Osteoblast (primary cell): ENCODE results near the gene TROAP. TPM values are rescaled to one million over a fixed set of nuclear protein-coding genes. Genes with fewer than 3 reads are reported as not detected.

Source experiments
- DNase-seq: peaks from one replicate; pipeline ENCODE4 v3.0.0; 2011; ENCODE audit warnings: low spot score, mixed read lengths; ENCODE audit not compliant: insufficient read length; ENCODE audit errors: missing footprints
- H2AFZ ChIP-seq: 2 replicates; pipeline ENCODE4 v1.6.0; 2011; ENCODE audit warnings: mild to moderate bottlenecking, low read length
- H3K27ac ChIP-seq: 2 replicates; pipeline ENCODE4 v1.5.1; 2011; ENCODE audit warnings: mild to moderate bottlenecking, low read depth, low read length, moderate library complexity
- H3K27me3 ChIP-seq: 2 replicates; pipeline ENCODE4 v1.6.0; 2012; ENCODE audit warnings: mild to moderate bottlenecking, control low read depth, inconsistent platforms, low read length, moderate library complexity; ENCODE audit not compliant: insufficient read depth
- H3K36me3 ChIP-seq: 2 replicates; pipeline ENCODE4 v1.5.1; 2011; ENCODE audit warnings: mild to moderate bottlenecking, low read length, control low read depth, moderate library complexity; ENCODE audit not compliant: insufficient read depth
- H3K4me1 ChIP-seq: 2 replicates; pipeline ENCODE4 v1.5.1; 2011; ENCODE audit warnings: mild to moderate bottlenecking, low read length, control low read depth, moderate library complexity; ENCODE audit not compliant: insufficient read depth
- H3K4me2 ChIP-seq: 2 replicates; pipeline ENCODE4 v1.6.0; 2011; ENCODE audit warnings: mild to moderate bottlenecking, low read length; ENCODE audit not compliant: insufficient read depth
- H3K4me3 ChIP-seq: fragments of 200-600 bp; sonication (generic); 3 replicates; pipeline ENCODE4 v1.5.1; 2012; ENCODE audit warnings: mild to moderate bottlenecking, low read length, inconsistent platforms; ENCODE audit not compliant: insufficient read depth
- H3K79me2 ChIP-seq: 2 replicates; pipeline ENCODE4 v1.6.0; 2012; ENCODE audit warnings: mild to moderate bottlenecking, low read length, control low read depth, inconsistent platforms; ENCODE audit not compliant: insufficient read depth
- H3K9me3 ChIP-seq: 2 replicates; pipeline ENCODE4 v1.5.1; 2011; ENCODE audit warnings: low read depth, low read length, control low read depth
- H4K20me1 ChIP-seq: 2 replicates; pipeline ENCODE4 v1.6.0; 2012; ENCODE audit warnings: mild to moderate bottlenecking, low read length, control low read depth; ENCODE audit not compliant: insufficient read depth
- total RNA-seq: library from RNA; depleted of rRNA; stranded (reverse); fragments of >200 nt; gene quantifications from 2 replicates; pipeline ENCODE4 v1.2.3, GENCODE V29; 2012
- TF ChIP-seq, protein P1 (sequence below): IDR thresholded peaks from 2 replicates; pipeline ENCODE4 v1.5.1; 2011; ENCODE audit warnings: mild to moderate bottlenecking, low read depth, low read length, moderate library complexity; ENCODE audit errors: extremely low read depth

Gene TROAP
- total RNA-seq, 1 donor, result 2.5 TPM

DNA sequence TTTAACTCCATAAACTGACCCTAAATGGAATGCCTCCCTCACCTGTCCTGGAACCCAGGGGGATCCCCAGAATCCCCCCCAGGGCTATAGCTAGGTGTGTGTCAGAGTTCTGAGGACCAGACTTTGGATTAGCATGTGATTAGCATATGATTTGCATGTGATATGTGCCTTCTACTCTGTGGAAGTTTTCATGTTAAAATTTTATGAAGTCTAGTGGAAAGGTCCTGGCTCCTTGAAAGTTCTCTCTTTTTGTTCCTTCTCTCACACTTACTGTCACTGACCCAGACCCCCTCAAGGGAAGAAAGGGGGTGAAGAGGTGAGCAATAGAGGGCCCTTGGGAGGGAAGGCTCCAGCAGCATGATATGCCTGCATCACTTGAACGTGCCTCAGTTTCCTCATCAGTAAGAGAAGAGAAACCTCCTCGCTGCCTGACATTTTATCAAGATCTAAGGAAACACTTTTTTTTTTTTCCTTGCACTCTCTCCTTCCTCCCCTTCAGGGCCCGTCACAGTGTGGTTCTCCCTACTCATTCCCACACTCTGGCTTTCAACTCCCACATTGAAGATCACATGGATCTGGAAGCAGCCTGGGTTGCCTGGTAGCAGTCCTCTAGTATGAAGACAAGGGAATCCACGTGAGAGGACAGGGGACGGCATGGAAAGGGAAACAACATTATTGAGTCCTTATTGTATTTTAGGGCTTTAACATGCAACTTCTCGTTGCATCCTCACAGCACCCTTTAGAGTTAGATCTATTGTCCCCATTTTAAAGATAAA lies 17.2 kb downstream of the TROAP start:
- Histone ChIP-seq H4K20me1 (no peaks in the 10 kb centered on the region), H3K27ac (no peak overlapping the region), H3K4me2 (no peak overlapping the region), H3K36me3 (no peaks in the 10 kb centered on the region), H3K79me2 (no peaks in the 10 kb centered on the region), H3K4me1 (peaks cover 15% of the 10 kb centered on the region), H3K27me3 (peaks cover 77% of the 10 kb centered on the region), H3K9me3 (no peaks in the 10 kb centered on the region), H2AFZ (no peak overlapping the region), H3K4me3 (no peak overlapping the region)
- TF ChIP-seq, protein P1, sequence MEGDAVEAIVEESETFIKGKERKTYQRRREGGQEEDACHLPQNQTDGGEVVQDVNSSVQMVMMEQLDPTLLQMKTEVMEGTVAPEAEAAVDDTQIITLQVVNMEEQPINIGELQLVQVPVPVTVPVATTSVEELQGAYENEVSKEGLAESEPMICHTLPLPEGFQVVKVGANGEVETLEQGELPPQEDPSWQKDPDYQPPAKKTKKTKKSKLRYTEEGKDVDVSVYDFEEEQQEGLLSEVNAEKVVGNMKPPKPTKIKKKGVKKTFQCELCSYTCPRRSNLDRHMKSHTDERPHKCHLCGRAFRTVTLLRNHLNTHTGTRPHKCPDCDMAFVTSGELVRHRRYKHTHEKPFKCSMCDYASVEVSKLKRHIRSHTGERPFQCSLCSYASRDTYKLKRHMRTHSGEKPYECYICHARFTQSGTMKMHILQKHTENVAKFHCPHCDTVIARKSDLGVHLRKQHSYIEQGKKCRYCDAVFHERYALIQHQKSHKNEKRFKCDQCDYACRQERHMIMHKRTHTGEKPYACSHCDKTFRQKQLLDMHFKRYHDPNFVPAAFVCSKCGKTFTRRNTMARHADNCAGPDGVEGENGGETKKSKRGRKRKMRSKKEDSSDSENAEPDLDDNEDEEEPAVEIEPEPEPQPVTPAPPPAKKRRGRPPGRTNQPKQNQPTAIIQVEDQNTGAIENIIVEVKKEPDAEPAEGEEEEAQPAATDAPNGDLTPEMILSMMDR, result no peak
- peak; percentile 76 for DNase-seq

DNA sequence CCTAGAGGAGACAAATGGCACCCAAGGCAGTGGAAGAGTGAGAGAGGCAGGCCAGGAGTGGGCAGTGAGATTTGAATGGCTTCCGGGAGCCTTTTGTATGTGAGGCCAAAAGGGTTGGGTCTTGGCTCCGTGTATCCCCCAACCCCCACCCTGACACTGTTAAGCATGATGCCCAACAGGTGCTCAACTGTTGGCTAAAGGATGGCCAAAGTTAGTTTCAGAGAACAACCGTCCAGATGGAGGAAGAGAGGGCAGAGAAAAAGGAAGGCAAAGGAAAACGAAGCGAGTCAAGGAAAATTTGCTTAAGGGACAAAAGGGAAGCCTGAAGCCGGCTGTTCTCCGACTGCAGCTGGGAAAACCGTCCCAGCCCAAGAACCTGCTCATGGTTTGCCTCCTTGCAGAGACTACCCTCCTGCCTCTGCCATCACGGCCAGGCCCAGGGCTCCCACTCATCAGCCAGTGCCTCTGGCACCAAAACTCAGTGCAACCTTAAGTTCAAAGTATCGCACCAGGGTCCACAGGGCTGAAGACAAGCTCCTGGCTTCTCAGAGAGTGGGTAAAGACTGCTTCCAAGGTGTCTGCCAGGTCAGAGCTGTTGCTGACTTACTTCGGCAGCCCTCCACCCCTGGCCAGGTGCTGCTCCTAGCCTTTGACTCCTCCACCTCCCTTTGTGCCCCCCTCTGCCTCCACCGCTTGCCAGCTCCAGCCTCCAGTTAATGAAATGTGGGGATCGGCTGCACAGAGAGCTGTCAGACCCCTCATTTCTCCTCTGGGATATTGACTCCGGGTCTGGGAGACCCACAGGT lies 18.1 kb downstream of the TROAP start:
- no peaks in the 10 kb centered on the region for H4K20me1 ChIP-seq
- no peak overlapping the region for H3K4me2 ChIP-seq
- peaks cover 75% of the 10 kb centered on the region for H3K27me3 ChIP-seq
- no peak overlapping the region for H3K4me3 ChIP-seq
- H3K9me3 ChIP-seq, result no peaks in the 10 kb centered on the region
- DNase-seq, result peak; percentile 65
- TF ChIP-seq, protein P1, result no peak
- no peaks in the 10 kb centered on the region for H3K79me2 ChIP-seq
- peaks cover 22% of the 10 kb centered on the region for H3K4me1 ChIP-seq
- no peak overlapping the region for H3K27ac ChIP-seq
- no peaks in the 10 kb centered on the region for H3K36me3 ChIP-seq
- H2AFZ ChIP-seq, result no peak overlapping the region

DNA sequence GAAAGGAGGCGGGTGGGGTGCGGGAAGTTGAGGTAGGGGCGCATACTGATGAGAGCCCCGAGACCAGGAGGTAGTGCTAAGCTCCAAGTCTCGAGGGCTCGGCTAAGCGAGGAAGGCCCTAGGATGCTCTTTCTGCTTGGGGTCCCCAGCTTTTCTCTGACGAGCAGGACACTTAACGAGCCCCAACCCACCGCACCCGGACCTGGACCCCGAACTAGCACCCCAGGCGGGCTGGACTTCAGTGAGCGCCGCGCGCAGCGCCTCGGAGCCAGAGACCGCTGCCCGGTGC lies 18.7 kb downstream of the TROAP start:
- H3K36me3 ChIP-seq, result no peaks in the 10 kb centered on the region
- no peak overlapping the region for H2AFZ ChIP-seq
- no peaks in the 10 kb centered on the region for H3K79me2 ChIP-seq
- peaks cover 75% of the 10 kb centered on the region for H3K27me3 ChIP-seq
- TF ChIP-seq, protein P1, result no peak
- no peaks in the 10 kb centered on the region for H3K9me3 ChIP-seq
- peaks cover 27% of the 10 kb centered on the region for H3K4me1 ChIP-seq
- H3K4me2 ChIP-seq, result peak overlapping the region; percentile 91
- no peaks in the 10 kb centered on the region for H4K20me1 ChIP-seq
- H3K27ac ChIP-seq, result no peak overlapping the region
- DNase-seq, result peak; percentile 86
- H3K4me3 ChIP-seq, result peak overlapping the region; percentile 69
